ENCODE results near the gene TPSAB1.
A peak's percentile ranks its signal among the peaks of the same experiment; 100 is the strongest.
"Not testable (repeated sequence)": the region's sequence is repeated elsewhere in the genome, so short reads cannot be mapped to it uniquely, and the experiment has no call there.

The TPSAB1 gene

DNA sequence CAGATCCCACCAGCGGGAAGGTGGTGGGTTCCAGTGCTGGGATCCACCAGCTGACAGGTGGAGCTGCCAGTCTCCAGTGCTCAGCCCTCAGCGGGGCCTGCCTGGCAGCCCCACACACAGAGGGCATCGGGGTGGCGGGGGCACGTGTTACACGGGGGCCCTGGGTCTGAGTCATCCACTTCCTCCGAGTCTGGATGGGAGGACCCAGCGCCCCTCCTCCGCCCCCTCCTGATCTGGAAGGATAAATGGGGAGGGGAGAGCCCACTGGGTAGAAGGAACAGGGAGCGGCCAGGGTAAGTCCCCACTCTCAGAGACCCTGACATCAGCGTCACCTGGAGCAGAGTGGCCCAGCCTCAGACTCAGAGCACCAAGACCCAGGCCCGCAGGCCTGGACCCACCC lies at the start of gene TPSAB1:
TPSAB1 (plus strand) TSS at position 270 of the 400 bp plus-strand sequence. CDS start 234 bp downstream, outside the sequence.
- DNase-seq, result not testable (repeated sequence)

DNA sequence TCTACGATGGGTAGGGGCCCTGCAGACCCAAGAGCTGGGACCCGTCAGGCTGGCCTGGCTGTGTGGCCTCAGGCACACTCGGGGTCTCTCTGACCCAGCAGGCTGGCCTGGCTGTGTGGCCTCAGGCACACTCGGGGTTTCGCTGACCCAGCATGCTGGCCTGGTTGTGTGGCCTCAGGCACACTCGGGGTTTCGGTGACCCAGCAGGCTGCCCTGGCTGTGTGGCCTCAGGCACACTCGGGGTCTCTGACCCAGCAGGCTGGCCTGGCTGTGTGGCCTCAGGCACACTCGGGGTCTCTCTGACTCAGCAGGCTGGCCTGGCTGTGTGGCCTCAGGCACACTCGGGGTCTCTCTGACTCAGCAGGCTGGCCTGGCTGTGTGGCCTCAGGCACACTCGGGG lies 49.7 kb upstream of the TPSAB1 start:
- DNase-seq, result not testable (repeated sequence)

DNA sequence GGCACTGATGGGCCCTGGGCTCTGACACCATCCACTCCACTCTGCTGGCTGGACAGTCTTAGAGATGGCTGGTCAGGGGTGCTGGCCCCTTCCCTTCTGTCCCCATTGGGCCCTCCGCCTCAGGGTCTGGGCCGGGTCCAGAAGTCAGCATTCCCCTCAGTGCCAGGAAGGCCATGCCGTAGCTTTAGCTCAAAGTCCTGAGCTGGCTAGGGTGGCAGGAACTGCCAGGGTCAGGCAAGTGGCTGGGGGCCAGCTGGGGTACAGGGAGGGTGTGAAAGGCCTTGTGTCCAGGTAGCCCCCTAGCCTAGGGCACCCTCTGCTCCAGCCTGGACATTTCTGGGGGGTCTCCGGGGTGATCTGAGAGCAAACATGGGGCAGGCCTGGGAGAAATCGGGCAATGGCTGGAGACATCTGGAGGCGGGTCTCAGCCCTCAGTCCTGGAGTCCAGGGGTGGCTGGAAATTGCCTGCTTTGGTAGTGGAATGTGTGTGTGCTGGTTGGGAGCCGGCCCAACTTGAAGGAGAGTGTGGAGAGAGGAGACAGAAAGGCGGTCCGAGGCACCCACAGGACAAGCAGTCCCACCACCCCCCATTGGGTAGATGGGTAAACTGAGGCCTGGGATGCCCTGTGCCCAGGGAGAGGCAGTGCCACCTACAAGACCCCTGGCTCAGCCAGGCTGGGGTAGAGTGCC lies 48.0 kb upstream of the TPSAB1 start:
- no peak for DNase-seq

DNA sequence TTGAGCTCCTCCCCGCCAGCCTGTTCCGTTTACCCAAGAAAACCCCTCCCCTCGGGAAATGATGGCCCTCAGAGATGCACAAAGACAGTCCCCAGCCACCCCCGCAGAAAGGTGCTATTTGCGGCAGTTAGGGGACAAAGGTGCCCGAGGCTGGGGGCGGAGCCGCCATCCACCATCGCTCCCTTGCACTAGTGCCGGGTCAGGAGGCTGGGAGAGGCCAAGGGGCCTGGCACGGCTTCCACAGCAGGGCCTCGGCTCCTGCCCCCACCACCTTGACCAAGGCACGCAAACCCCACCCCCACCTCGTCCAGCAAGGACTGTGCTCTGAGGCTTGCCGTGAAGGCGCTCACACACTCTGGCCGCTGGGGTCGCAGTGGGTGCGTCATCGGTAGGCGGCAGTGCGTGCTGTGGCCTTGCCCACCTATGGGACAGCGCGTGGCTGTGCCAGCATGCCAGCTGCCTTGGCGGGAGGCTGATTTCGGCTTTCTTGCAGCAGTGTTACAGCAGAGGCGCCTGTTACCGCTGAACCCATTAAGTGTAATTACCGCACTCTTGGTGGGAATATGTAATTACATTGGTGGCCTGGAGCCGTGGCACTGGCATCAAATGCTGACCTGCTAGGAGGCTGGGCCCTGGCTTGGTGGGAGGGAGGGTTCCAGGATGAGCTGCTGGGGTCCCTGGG lies 47.2 kb upstream of the TPSAB1 start:
- peak; percentile 62 for DNase-seq

DNA sequence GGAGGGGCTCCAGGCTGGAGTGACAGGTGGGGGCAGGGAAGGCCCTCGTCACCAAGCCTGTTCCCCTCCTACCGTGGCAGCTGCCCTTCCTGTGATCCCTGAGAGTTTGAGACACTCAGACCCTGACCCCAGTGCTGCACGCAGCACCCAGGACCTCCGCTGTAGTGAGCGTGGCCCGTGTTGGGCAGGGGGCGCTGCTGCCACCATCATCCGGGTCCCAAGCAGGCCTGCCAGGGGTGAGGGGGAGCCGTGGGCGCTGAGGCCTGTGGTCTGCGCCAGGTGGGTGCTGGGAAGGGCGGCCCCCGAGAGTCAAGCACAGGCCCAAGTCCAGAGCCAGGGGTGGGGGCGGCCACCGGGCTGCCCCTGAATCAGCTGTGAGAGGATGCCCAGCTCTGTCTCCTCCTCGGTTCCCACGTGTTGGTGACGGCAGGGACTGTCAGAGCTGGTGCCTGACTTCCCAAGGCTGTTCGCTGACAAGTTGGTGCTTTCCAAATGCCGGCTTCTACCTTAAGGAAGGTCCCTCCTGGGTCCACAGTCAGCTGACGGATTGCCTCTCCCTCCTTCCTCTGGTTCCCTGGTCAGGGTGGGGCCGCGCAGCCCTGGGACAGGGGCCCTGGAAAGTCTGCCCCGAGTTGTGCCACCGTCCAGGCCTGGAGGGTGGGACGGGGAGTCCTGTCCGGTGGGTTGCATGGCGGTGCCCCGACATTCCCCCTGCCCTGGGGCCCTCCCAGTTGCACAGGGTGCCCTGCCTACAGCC lies 46.5 kb upstream of the TPSAB1 start:
- DNase-seq, result no peak

DNA sequence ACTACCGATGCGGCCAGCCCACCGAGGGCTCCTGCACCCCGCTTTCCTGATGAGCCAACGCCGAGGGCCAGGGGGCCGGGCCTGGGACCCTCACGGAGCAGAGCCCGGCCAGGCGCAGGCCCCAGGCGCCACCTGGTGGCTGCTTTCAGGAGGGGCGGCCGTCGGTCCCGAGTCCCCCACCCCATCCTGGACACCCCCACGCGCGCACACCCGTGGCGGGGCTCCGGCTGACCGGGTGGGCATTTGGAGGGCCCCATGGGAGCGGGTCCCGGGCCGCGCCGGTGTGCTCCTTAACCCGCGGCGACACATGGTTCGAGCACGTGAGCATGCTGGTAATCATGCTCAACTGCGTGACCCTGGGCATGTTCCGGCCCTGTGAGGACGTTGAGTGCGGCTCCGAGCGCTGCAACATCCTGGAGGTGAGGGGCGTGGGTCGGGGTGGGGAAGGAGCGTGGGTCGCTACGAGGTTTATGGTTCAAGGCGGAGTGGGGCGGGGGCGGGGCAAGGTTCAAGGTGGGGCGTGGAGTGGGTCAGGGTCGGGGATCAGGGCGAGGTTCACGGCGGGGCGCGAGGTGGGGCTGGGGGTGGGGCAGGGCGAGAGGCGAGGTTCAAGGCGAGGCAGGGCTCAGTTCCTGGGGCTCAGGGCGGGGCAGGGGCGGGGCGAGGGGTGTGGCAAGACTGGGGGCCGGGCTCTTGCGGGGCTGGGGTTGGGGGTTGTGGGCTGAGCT lies 45.7 kb upstream of the TPSAB1 start:
- DNase-seq, result no peak

DNA sequence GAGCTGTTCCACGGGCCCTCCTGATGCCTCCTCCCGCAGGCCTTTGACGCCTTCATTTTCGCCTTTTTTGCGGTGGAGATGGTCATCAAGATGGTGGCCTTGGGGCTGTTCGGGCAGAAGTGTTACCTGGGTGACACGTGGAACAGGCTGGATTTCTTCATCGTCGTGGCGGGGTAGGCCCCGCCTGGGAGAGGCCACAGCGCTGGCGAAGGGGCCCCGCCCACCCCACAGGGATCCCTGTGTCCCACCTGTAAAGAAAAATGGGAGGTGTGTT lies 45.2 kb upstream of the TPSAB1 start:
- no peak for DNase-seq

DNA sequence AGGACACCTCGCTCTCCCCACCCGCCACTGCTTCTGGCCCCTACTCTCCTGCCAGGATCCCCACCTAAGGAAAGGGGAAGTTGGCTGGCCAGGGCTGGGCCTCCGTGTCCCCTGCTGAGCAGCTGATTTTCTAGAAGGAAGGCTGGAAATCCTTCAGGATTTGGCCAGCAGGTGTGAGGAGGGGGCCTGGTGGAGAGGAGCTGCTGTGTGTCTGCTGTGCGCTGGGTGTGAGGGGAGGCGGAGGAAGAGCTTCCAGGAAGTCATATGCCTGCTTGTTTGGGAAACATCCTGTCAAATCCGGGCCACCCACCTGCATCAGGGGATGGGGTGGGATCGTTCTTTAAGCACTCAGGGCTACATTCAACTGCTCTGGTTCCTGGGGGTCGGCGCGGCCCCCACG lies 44.0 kb upstream of the TPSAB1 start:
- no peak for DNase-seq

DNA sequence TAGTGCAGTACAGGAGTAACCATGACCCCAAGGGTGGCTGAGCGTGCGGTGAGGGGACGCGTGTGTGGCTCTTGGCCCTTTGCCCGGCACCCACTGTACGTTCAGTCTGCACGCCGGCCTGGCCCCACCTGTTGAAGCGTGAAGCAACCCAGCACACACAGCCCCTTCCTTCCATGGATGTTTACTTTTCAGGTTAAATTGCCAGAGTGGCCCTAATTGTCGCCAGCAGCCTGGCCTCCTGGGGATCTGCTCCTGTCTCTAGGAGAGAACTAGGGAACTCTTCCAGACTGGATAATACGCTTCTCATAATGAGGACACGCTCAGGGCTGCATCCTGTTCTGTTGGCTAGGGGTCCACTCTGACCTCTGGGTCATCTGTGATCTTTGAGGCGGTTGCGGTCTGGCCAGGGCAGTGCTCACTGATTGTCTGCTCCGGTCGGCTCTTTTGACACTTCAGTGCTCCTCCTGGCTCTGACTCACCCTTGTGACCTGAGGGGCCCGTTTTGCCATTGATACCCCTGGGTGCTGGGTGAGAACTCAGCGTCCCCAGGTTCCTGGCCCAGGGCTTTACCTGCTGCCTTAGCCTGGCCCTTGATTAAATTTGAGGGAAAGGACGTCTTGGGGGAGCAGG lies 43.2 kb upstream of the TPSAB1 start:
- DNase-seq, result no peak

DNA sequence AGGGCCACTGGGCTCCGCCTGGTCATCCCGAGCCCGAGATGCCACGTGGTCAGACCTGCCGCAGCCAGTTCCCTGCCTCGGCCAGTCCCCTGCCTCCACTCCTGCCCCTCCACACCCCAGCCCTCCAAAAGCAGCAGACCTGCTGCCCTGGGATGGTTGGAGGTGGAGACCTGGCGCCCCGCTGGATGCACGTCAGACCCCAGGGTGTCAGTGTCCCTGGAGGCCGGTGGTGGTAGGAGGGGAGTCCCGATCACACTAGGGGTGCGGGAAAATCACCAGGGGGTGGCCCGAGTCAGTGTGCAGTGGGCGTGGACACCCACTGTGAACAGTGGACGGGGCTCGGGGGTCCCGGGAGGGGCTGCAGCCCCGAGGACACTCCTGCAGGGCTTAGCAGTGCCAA lies 42.3 kb upstream of the TPSAB1 start:
- DNase-seq, result no peak

DNA sequence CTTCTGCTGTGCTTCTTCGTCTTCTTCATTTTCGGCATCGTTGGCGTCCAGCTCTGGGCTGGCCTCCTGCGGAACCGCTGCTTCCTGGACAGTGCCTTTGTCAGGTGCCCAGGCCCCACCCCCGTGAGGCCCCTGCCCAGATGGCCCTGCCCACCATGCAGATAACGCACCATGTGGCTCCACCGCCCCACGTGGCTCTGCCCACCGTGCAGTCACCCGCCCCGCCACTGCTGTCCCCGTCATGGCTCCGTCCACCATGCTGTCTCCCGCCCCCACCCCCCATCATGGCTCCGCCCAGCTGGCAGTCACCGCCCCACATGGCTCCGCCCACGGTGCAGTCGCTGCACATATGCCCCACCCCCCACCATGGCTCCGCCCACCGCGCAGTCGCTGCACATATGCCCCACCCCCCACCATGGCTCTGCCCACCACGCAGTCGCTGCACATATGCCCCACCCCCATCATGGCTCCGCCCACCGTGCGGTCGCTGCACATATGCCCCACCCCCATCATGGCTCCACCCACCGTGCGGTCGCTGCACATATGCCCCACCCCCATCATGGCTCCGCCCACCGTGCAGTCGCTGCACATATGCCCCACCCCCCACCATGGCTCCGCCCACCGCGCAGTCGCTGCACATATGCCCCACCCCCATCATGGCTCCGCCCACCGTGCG lies 41.7 kb upstream of the TPSAB1 start:
- not testable (repeated sequence) for DNase-seq

DNA sequence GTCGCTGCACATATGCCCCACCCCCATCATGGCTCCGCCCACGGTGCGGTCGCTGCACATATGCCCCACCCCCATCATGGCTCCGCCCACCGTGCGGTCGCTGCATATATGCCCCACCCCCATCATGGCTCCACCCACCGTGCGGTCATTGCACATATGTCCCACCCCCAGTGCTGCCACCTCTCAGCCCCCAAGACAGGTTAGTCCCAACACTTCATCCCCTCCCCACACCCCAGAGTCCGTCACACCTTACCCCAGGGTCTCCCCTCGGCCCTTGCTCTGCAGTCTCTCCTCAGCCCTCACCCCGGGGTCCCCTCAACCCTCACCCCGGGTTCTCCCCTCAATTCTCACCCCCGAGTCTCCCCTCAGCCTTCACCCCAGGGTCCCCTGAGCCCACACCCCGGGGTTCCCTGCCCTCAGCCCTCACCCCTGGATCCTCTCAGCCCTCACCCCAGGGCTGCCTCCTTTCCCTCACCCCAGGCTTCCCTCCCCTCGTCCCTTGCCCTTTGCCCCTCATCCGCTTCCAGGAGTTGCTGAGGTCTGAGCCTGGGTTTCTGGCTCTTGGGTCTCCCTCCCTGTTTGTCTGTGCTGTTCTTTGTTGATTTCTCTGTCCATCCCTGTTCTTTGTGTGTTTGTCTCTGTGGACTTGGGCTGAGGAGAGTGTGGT lies 41.0 kb upstream of the TPSAB1 start:
- no peak for DNase-seq

DNA sequence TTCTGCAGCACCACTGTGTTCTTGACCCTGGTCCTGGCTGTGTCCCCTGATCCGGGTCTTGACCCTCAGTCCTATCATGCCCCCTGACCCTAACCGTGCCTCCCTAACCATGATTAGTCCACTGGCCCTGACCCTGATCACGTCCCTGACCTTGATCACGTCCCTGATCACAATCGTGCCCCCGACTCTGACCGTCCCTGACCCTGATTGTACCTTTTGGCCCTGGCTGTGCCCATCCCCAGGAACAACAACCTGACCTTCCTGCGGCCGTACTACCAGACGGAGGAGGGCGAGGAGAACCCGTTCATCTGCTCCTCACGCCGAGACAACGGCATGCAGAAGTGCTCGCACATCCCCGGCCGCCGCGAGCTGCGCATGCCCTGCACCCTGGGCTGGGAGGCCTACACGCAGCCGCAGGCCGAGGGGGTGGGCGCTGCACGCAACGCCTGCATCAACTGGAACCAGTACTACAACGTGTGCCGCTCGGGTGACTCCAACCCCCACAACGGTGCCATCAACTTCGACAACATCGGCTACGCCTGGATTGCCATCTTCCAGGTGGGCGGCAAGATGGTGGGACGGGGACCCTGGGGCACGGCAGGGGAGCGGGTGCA lies 40.4 kb upstream of the TPSAB1 start:
- DNase-seq, result no peak

DNA sequence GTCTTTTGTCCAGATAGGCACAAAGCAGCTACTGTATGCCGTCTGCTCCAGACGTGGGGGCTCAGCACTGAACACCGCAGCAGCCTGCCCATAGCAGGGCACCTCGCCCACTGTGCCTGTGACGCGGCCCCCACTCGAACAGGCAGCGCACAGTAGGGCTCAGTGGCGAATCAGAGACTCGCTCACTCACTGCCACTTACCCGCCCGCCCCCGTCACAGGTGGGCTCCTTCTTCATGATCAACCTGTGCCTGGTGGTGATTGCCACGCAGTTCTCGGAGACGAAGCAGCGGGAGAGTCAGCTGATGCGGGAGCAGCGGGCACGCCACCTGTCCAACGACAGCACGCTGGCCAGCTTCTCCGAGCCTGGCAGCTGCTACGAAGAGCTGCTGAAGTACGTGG lies 39.1 kb upstream of the TPSAB1 start:
- DNase-seq, result no peak

DNA sequence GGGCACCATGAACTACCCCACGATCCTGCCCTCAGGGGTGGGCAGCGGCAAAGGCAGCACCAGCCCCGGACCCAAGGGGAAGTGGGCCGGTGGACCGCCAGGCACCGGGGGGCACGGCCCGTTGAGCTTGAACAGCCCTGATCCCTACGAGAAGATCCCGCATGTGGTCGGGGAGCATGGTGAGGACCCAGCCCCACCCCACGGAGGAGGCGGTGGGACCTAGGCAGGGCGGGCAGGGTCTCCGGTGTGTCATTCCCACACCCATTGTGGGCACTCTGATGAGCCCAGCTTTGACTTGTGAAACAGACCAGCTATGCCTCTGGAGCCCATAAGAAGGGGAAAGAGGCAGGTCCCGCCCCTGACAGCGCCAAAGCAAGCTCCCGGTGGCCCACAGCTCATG lies 38.2 kb upstream of the TPSAB1 start:
- DNase-seq, result no peak

DNA sequence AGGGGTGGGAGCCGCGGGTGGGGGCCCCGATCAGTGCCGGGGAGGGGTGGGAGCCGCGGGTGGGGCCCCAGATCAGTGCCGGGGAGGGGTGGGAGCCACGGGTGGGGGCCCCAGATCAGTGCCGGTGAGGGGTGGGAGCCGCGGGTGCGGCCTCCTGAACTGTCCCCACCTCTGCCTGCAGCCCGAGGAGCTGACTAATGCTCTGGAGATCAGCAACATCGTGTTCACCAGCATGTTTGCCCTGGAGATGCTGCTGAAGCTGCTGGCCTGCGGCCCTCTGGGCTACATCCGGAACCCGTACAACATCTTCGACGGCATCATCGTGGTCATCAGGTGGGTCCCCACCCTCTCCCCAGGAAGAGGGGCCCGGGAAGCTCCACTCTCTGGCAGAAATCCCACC lies 35.6 kb upstream of the TPSAB1 start:
- no peak for DNase-seq

DNA sequence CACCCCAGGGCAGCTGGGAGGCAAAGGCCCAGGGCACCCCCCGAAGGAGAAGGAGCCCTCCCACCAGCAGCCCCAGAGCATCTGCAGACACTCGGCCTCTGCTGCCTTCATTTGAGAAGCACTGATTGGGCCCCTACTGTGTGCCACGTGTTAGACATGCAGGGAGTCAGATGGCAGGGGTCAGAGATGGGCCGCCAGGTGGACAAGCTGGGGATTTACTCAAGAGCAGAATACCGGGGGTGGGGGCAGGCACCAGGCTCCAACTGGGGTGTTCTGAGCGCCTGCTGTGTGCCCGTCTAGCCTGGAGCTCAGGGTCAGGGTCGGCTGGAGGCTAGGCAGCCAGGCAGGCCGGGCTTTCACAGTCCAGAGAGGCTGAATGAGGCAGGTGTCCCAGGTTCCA lies 34.2 kb upstream of the TPSAB1 start:
- no peak for DNase-seq

DNA sequence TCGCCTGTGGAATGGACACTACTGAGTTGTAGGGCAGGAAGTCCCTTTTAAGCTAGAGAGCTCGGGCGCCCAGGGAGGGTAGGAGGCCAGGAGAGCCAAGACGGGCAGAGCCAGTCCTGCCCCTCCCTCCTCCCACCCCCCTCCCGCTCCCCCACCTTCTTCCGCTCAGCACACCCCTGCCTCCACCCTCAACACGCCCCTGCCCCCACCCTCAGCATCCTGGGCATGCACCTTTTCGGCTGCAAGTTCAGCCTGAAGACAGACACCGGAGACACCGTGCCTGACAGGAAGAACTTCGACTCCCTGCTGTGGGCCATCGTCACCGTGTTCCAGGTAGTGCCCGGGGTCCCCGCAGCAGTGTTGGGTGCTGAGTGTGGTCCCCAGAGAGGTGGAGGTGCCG lies 33.7 kb upstream of the TPSAB1 start:
- no peak for DNase-seq

DNA sequence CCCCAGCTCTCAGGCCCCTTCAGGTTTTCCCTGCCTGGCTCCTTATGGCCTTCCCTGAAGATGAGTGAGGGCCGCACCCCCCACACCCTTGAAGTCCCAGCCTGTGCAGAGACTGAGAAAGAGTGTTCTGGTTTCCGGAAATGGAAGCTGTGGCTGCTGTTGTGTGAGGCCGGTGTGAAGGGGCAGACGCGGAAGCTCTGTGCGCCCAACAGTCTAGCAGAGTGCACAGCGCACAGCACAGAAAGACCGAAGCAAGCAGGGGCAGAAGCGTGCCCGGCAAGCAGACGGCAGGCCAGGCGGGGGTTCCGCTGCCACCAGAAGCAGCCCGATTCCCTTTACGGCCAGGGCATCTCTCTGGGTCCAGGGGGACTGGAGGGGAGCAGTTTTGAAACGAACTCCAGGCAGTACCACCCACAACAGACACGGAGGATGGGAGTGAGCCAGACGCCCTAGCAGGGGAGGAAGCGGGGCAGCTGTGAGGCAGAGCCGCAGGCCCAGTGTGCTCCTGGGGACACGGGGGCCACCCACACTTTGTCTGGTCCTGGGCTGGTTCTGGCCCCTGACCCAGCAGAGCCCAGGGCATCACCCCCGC lies 32.2 kb upstream of the TPSAB1 start:
- no peak for DNase-seq

DNA sequence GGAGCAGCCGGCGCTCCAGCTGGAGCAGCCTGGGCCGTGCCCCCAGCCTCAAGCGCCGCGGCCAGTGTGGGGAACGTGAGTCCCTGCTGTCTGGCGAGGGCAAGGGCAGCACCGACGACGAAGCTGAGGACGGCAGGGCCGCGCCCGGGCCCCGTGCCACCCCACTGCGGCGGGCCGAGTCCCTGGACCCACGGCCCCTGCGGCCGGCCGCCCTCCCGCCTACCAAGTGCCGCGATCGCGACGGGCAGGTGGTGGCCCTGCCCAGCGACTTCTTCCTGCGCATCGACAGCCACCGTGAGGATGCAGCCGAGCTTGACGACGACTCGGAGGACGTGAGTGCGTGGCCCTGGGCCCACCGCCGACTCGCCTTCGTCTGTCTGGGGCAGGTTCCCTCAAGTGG lies 31.4 kb upstream of the TPSAB1 start:
- DNase-seq, result no peak

DNA sequence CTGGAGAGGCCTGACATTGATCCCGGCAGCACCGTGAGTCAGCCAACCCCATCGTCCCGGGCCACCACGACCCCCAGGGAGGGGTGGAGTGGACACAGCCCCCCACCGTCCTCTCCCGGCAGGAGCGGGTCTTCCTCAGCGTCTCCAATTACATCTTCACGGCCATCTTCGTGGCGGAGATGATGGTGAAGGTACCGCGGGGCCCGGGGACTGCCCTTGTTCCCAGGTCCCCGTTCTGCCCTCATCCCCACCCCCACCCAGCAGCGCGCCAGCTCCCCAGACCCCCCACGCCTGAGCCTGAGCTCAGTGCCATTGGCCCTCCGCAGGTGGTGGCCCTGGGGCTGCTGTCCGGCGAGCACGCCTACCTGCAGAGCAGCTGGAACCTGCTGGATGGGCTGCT lies 30.0 kb upstream of the TPSAB1 start:
- DNase-seq, result no peak
